Activated T-cell treated with anti-CD3 and anti-CD28 coated beads, Interleukin-2, amount 50 U/mL, for 4 hours (primary cell): ENCODE measurements around the gene PPEF2. TPM values are rescaled to one million over a fixed set of nuclear protein-coding genes. Genes with fewer than 3 reads are reported as not detected.
"Not testable (repeated sequence)": the region's sequence is repeated elsewhere in the genome, so short reads cannot be mapped to it uniquely, and the experiment has no call there.

ENCODE experiments used
- ATAC-seq, 2 donors: fragments of 200-7000 bp; cut with Tn5 transposase; one replicate each; pipeline ENCODE4 v1.10.0; 2021
- DNase-seq: peaks from one replicate; pipeline ENCODE4 v3.0.0-alpha.2; 2020
- H3K27me3 Mint-ChIP-seq: one replicate; pipeline ENCODE4 v1.8.0; 2021; ENCODE audit warnings: low read depth, mixed read lengths
- H3K36me3 Mint-ChIP-seq: one replicate; pipeline ENCODE4 v1.8.0; 2022; ENCODE audit warnings: mixed read lengths; ENCODE audit not compliant: insufficient read depth
- H3K4me1 Mint-ChIP-seq: one replicate; pipeline ENCODE4 v1.8.0; 2021; ENCODE audit warnings: low read depth, mixed read lengths
- H3K4me3 Mint-ChIP-seq: one replicate; pipeline ENCODE4 v1.8.0; 2021; ENCODE audit warnings: mild to moderate bottlenecking, moderate library complexity, mixed read lengths
- H3K9me3 Mint-ChIP-seq: one replicate; pipeline ENCODE4 v1.8.0; 2021; ENCODE audit warnings: mixed read lengths
- total RNA-seq, 3 donors: library from RNA; stranded (reverse); gene quantifications; one replicate each; pipeline ENCODE4 v1.2.1, GENCODE V29; 2021

Gene PPEF2
- total RNA-seq, 3 donors from 2014 or later, result not detected

DNA sequence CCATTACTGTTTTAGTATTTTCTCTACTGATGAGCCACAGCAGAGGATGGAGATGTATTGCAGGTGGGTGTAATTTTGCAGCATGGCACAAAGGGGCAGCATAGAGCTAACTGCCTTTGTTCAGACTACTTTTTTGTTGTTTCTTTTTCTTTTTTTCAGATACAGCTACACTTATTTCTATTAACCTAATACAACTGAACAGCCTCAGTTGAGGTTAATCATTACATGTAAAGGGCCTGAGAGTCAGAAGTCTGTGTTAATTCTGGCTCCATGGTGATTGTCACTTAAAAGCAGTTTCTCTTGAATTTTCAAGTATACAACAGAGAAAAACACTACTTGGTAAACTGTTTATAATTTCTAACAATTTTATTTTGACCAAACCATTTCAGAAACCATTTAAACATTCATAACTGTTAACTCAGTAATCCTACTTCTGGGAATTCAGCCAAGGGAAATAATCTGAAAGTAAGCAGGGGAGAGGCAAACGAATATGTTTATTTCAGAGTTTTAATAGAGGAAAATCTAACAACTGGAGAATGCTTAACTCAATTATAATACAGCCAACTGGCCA, 13.9 kb upstream of the PPEF2 start:
- peaks cover 1% of the 10 kb centered on the region for H3K4me1 Mint-ChIP-seq
- DNase-seq, result no peak
- peaks cover 34% of the 10 kb centered on the region for H3K36me3 Mint-ChIP-seq
- H3K4me3 Mint-ChIP-seq, result no peak overlapping the region
- ATAC-seq, result peak; percentile 53 to 61
- H3K9me3 Mint-ChIP-seq, result no peaks in the 10 kb centered on the region
- H3K27me3 Mint-ChIP-seq, result no peaks in the 10 kb centered on the region

DNA sequence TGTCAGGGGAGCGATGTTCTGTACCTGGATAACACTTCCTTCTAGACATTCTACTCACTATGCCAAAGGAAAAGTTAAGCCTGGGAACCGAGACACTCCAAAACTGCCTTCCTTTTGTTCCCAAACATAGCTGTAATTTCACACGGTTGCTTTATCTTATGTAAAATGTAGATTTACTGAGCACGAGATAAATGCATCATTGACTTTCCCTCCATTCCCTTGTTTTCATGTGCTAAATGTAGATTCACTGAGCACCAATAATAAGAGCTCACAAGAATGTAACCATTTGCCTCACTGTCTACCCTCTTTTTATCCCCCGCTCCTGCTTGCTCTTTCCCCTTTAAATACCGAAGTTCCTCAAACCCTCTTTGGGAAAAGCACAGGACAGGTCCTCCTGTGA, 10.7 kb upstream of the PPEF2 start:
- H3K4me3 Mint-ChIP-seq, result no peak overlapping the region
- peaks cover 32% of the 10 kb centered on the region for H3K36me3 Mint-ChIP-seq
- ATAC-seq (no peak), DNase-seq (no peak)
- no peaks in the 10 kb centered on the region for H3K27me3 Mint-ChIP-seq
- H3K4me1 Mint-ChIP-seq, result peaks cover 1% of the 10 kb centered on the region
- peaks cover 4% of the 10 kb centered on the region for H3K9me3 Mint-ChIP-seq

DNA sequence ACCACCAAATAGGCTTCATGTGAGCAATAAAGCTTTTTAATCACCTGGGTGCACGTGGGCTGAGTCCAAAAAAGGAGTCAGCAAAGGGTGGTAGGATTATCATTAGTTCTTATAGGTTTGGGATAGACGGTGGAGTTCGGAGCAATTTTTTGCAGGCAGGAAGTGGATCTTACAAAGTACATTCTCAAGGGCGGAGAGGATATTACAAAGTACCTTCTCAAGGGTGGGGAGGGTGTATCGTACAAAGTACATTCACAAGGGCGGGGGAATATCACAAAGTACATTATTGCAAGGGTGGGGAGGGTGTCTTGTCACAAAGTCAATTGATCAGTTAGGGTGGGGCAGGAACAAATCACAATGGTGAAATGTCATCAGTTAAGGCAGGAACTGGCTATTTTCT, 8.6 kb upstream of the PPEF2 start:
- ATAC-seq, H3K4me3 Mint-ChIP-seq, H3K9me3 Mint-ChIP-seq, H3K27me3 Mint-ChIP-seq, H3K4me1 Mint-ChIP-seq, DNase-seq: not testable (repeated sequence)
- peaks cover 30% of the 10 kb centered on the region for H3K36me3 Mint-ChIP-seq

DNA sequence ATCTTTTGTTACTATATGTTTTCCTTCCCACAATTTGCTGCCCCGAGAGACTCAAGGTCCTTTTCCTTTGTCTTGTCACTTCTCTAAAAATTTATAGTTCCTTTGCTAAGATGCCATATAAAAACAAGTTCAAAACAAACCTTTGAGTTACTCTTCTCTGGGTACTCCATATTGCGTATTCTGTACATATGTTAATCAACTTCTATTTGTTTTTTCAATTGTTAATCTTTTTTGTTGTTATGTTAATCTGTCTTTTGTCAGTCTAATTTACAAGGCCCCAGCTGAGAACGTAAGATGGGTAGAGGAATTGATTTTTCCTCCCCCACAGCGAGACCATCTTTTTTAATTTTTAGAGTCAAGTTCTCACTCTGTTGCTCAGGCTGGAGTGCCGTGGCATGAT, 7.2 kb upstream of the PPEF2 start:
- DNase-seq (no peak), ATAC-seq (no peak)
- Mint-ChIP-seq H3K4me3 (no peak overlapping the region), H3K36me3 (peaks cover 26% of the 10 kb centered on the region), H3K27me3 (no peaks in the 10 kb centered on the region), H3K9me3 (peaks cover 4% of the 10 kb centered on the region), H3K4me1 (no peaks in the 10 kb centered on the region)

DNA sequence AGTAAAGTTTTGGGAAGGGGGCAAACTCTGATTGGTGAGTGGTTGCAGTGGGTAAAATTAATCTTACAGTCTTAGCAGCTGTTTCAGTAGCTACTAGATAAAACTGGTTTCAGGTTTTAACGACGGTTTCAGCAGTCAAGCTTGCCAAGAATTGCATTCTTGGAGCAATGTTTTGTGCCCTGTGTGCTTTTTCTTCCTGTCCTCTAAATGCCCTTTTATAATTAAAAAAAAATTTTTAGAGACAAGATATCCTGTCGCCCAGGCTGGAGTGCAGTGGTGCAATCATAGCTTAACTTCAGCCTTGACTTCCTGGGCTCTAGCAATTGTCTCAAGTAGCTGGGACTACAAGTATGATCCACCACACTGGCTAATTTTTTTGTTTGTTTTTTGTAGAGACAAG, 6.3 kb upstream of the PPEF2 start:
- no peaks in the 10 kb centered on the region for H3K27me3 Mint-ChIP-seq
- DNase-seq (no peak), ATAC-seq (no peak)
- peaks cover 4% of the 10 kb centered on the region for H3K9me3 Mint-ChIP-seq
- no peaks in the 10 kb centered on the region for H3K4me1 Mint-ChIP-seq
- H3K4me3 Mint-ChIP-seq, result no peak overlapping the region
- peaks cover 22% of the 10 kb centered on the region for H3K36me3 Mint-ChIP-seq

DNA sequence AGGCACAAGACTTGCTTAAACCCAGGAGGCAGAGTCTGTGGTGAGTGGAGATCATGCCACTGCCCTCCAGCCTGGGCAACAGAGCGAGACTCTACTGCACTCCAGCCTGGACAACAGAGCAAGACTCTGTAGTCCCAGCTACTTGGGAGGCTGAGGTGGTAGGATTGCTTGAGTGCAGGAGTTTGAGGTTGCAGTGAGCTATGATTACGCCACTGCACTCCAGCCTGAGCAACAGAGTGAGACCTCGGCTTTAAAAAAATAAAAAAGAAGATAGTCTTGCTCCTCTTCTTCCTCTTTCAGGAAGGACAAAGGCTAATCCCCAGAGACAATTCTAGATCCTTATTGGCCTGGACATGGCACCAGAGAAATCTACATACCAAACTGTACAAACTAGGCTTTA, 5.7 kb upstream of the PPEF2 start:
- Mint-ChIP-seq H3K36me3 (peaks cover 16% of the 10 kb centered on the region), H3K4me3 (no peak overlapping the region), H3K9me3 (peaks cover 4% of the 10 kb centered on the region), H3K4me1 (no peaks in the 10 kb centered on the region), H3K27me3 (no peaks in the 10 kb centered on the region)
- no peak for ATAC-seq
- no peak for DNase-seq

DNA sequence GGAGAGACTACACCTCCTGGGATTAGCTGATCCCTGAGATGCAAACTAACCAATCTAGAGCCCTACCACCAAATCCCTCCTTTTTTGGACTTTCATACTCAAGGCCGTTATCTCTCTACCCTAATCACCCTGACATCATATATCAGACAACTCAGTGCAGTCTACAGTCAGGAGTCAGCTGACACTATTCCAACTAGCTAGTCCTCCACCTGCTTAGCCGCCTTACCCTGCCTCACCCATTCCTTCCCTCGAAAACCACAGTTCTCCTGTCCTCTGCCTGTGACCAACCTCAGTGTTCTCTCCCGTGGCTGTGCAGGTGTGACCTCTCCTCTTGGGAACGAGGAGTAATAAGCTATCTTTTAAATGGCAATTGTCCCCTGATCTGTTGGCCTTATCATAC, 1.8 kb upstream of the PPEF2 start:
- no peaks in the 10 kb centered on the region for H3K27me3 Mint-ChIP-seq
- DNase-seq (no peak), ATAC-seq (no peak)
- no peak overlapping the region for H3K4me3 Mint-ChIP-seq
- no peaks in the 10 kb centered on the region for H3K4me1 Mint-ChIP-seq
- no peaks in the 10 kb centered on the region for H3K9me3 Mint-ChIP-seq
- H3K36me3 Mint-ChIP-seq, result no peaks in the 10 kb centered on the region

DNA sequence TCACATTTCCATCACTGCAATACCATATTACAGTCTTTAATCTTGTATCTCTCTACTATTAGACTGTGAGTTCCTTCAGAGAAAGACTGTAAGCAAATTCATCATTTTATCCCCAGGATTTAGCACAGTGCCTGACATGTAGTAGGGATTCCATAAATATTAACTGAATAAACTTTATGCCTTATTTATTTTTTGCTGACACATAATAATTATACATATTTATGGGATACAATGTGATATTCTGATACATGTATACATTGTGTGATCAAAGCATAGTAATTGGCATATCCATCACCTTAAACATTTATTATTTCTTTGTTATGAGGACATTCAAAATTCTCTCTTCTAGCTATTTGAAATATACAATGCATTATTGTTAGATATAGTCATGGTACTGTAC, 3.7 kb downstream of the PPEF2 start:
- Mint-ChIP-seq H3K9me3 (peaks cover 3% of the 10 kb centered on the region), H3K27me3 (no peaks in the 10 kb centered on the region), H3K4me1 (no peaks in the 10 kb centered on the region), H3K4me3 (no peak overlapping the region), H3K36me3 (no peaks in the 10 kb centered on the region)
- DNase-seq (no peak), ATAC-seq (no peak)

DNA sequence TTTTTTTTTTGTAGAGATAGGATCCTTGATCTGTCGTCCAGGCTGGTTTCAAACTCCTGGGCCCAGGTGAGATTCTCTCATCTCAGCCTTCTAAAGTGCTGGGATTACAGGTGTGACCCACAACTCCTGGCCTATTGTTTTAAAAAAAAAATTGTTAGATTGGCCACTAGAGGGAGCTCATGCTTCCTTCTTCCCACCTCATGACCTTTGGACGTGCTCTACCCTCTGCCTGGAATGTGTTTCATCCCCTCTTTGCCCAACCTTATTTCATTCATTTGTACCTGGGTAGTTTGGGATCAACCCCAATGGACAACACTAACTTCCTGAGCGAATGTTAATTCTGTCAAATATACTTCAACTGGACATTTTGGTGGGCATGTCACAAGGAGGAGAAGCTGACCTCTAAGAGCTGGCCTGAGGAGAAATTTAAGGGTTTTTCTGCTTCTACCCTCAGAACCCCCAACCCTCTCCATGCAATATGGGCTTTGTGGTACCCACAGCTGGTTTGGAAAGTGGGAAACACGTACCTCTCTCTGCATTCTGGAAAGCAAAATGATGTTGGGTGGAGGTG, 6.4 kb downstream of the PPEF2 start:
- H3K4me1 Mint-ChIP-seq, result no peaks in the 10 kb centered on the region
- peaks cover 3% of the 10 kb centered on the region for H3K9me3 Mint-ChIP-seq
- ATAC-seq (peak; percentile 48 to 55), DNase-seq (no peak)
- no peaks in the 10 kb centered on the region for H3K36me3 Mint-ChIP-seq
- H3K4me3 Mint-ChIP-seq, result no peak overlapping the region
- no peaks in the 10 kb centered on the region for H3K27me3 Mint-ChIP-seq

DNA sequence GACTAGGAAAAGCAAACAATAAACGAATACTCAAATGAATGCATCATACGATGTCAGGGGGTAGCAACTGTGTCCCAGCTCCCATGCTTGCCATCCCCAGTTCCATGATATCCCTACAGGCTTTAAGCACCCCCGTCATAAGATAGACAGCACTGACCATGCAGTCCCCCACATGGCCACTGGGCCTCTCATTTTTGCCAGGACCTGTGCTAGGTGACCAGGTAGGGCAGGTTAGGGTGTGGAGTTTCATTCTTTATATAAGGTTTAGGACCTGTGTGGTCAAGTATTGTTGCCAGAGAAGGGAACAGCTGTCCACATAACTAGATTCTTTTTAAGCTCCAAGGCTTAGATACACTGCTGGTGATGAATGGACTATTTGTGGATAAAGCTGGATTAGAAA, 9.7 kb downstream of the PPEF2 start:
- no peaks in the 10 kb centered on the region for H3K36me3 Mint-ChIP-seq
- no peaks in the 10 kb centered on the region for H3K9me3 Mint-ChIP-seq
- no peaks in the 10 kb centered on the region for H3K4me1 Mint-ChIP-seq
- H3K4me3 Mint-ChIP-seq, result no peak overlapping the region
- ATAC-seq (no peak), DNase-seq (no peak)
- no peaks in the 10 kb centered on the region for H3K27me3 Mint-ChIP-seq

DNA sequence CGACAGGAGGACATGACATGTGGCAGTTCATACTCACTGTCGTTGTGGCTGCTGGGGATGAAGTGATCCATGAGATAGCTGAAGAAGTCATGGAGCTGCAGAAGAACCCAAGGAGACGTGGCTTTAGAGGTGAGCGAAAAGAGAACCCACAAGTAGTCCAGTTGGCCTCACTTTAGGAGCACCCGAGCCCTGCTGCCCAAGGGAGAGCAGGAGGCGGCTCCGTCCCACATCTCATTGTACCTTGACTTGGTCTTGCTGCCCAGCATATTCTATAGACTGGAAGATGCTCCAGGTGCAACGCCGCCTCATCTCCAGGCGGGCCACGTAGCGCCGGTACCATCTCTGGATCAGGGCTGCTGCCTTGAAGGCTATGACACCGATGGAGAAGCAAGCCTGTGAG, 10.6 kb downstream of the PPEF2 start:
- Mint-ChIP-seq H3K9me3 (no peaks in the 10 kb centered on the region), H3K36me3 (no peaks in the 10 kb centered on the region), H3K4me3 (no peak overlapping the region), H3K27me3 (no peaks in the 10 kb centered on the region), H3K4me1 (no peaks in the 10 kb centered on the region)
- ATAC-seq, result no peak
- no peak for DNase-seq

DNA sequence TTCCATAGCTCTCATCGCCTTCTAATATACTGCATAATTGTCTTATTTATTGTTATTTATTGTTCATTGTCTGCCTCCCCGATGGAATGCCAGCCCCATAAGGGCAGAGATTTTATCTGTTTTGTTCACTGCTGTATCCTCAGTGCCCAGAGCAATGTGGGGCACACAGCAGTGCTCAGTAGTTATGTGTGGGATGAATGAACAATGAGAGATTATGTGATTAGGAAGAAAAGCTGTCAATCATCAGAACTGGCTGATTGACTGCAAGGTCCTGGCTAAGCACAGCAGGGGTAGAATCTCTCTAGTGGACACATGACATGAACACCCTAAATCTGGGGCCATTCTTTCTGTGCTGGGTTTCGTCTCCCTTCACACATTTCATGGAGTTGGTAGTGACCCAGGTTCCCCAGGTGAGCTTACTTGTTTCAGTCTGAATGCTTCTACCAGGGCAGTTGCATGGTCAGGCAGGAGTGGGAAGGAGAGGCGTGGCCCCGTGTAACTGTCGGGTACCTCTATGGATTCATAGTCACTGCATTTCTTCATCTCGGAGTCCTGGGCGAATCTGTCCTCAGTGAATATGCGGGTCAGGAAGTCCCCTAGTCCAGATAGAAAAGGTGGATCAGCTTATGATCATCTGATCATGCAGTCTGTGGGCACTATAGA, 12.6 kb downstream of the PPEF2 start:
- Mint-ChIP-seq H3K4me3 (no peak overlapping the region), H3K4me1 (no peaks in the 10 kb centered on the region), H3K9me3 (no peaks in the 10 kb centered on the region), H3K36me3 (no peaks in the 10 kb centered on the region), H3K27me3 (no peaks in the 10 kb centered on the region)
- no peak for ATAC-seq
- DNase-seq, result no peak

DNA sequence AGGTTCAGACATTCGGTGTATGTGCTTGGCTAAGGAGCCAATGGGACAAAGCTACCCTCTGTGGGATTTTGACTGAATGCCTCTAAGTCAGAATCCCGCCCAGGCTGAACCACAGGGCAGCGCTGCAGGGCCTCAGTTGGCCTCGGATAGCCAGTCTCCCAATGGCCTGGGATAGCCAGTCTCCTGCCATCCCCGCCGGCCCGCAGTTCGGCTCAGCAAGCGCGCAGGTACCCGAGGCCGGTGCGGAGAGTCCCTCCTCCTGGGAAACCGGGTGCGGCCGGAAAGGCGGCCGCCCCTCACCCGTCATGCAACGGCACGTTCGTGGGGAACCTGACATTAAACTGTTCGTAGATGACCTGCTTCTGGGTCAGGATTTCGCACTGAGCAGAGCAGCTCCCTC, 16.1 kb downstream of the PPEF2 start:
- Mint-ChIP-seq H3K27me3 (no peaks in the 10 kb centered on the region), H3K4me3 (no peak overlapping the region), H3K9me3 (no peaks in the 10 kb centered on the region), H3K36me3 (no peaks in the 10 kb centered on the region), H3K4me1 (no peaks in the 10 kb centered on the region)
- ATAC-seq (no peak), DNase-seq (no peak)

DNA sequence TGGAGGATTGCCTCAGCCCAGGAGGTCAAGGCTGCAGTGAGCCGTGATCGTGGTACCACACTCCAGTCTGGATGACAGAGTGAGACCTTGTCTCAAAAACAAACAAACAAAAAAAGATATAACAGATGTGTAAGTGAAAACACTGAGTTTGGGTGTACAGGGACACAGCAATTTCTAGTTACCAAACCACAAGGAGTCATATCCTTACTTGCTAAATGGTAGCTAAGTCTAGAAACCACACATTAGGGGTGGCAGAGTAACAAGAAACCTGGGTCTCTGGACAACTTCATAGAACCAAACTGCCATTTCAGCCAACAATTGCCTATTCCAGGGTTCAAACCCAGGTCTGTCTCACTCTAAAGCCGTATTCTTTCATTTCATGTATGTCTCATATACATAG, 20.8 kb downstream of the PPEF2 start:
- DNase-seq, result no peak
- ATAC-seq, result no peak
- Mint-ChIP-seq H3K4me1 (no peaks in the 10 kb centered on the region), H3K27me3 (peaks cover 2% of the 10 kb centered on the region), H3K36me3 (no peaks in the 10 kb centered on the region), H3K9me3 (no peaks in the 10 kb centered on the region), H3K4me3 (no peak overlapping the region)

DNA sequence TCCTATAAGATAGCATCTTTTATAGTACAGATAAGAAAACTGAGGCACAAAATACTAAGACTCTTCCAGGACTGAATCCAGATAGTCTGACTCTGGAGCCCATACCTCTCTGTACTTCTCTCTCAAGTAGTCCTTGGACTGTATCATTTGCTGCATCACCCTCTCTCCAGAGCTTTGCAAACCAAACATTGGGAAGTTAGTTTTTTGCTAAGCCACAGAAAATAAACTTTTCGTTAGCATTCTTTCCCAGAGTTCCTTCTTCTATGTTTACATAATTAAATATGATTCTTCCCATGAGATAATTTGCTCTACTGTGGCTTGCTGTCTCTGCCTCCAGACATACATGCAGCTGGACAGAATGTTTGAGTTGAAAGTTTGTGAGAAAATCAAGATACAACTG, 22.0 kb downstream of the PPEF2 start:
- Mint-ChIP-seq H3K4me1 (no peaks in the 10 kb centered on the region), H3K9me3 (no peaks in the 10 kb centered on the region), H3K4me3 (no peak overlapping the region), H3K36me3 (no peaks in the 10 kb centered on the region), H3K27me3 (peaks cover 2% of the 10 kb centered on the region)
- ATAC-seq (no peak), DNase-seq (no peak)
